HG03095 (cell line): ENCODE results near the gene DCHS1.

Experiments
- ATAC-seq: cut with Tn5 transposase; IDR thresholded peaks from one replicate; pipeline ENCODE4 v1.9.1; 2021; ENCODE audit warnings: moderate library complexity; ENCODE audit not compliant: unreplicated experiment

Gene DCHS1

GRCh38 chr11:6674219-6674597, 18.6 kb upstream of the DCHS1 start:
- no peak for ATAC-seq

- ATAC-seq, result no peak
Observed at GRCh38 chr11:6673523-6674218, 18.1 kb upstream of the DCHS1 start.

- no peak for ATAC-seq
Observed at GRCh38 chr11:6671991-6672390, 16.4 kb upstream of the DCHS1 start.

DNA sequence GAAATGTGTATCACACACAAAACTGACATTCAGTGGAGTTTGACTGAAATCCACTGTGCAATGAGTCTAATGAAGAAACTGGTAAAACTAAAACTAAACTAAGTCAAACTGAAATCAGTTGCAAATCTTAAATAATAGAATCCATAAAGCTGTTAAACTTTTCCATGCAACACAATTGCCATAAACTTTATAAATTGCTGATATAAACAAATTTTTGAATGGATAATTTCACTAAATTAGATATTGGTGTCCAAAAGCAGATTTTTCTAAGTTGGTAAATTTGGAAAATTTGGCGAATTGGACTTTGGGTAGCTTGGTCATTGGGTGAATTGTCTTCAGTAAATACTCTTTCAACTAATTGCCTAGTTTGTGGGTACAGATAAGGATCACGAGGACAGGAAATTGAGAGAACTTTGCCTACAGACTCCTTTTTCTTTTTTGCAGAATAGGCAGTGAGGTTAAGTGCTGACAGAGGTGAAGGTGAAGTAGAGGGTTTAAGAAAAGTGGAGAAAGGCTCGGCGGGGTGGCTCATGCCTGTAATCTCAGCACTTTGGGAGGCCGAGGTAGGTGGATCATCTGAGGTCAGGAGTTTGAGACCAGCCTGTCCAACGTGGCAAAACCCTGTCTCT, 14.7 kb upstream of the DCHS1 start:
- no peak for ATAC-seq

GRCh38 chr11:6667733-6668374, 12.2 kb upstream of the DCHS1 start:
- peak; percentile 75 for ATAC-seq

DNA sequence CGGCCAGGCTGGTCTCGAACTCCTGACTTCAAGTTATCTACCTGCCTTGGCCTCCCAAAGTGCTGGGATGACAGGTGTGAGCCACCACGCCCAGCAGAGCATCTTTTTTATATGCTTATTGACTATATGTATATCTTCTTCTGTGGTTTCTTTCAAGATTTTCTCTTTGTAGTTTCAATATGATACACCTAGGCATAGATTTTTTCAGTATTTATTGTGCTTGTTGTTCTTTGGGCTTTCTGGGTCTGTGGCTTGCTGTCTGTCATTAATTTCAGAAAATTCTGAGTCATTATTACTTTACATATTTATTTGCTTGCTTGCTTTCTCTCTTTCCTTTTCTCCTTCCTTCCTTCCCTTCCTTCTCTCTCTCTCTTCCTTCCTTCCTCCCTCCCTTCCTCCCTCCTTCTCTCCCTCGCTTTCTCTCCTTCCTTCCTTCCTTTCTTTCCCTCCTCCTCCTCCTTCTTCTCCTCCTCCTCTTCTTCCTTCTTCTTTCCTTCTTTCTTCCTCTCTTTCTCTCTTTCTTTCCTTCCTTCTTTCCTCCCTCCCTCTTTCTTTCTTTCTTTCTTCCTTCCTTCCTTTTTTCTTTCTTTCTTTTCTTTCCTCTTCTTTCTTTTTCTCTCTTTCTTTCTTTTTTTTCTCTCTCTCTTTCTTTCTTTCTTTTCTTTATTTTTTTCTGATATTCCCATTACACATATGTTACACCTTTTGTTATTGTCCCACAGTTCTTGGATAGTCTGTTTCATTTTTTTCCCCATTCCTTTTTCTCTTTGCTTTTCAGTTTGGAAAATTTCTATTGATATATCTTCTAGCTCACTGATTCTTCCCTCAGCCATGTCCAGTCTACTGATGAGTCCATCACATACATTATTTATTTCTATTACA, 10.9 kb upstream of the DCHS1 start:
- ATAC-seq, result no peak

DNA sequence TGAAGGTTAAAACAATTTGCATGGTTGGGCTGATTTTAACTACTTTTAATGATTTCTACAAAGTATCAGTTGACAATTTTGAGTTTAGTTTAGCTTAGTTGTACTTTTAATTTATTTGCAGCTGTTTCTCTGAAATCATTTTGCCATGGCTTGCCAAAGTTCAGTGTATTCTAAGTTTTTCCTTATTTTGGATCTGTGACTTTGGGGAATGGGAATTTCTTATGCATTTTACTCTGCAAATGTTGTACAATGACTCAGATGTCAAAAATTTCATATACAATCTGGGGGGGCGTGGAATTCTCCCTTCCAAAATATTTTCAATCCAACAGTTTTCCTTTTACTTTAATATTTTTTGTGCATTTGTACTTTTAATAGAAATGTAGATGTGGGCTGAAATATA, 8.9 kb upstream of the DCHS1 start:
- ATAC-seq, result no peak

GRCh38 chr11:6663794-6664469, 8.3 kb upstream of the DCHS1 start:
- ATAC-seq, result no peak

- ATAC-seq, result no peak
Observed at GRCh38 chr11:6660712-6661111, 5.1 kb upstream of the DCHS1 start.

GRCh38 chr11:6658647-6659046, 3.0 kb upstream of the DCHS1 start:
- ATAC-seq, result no peak

DNA sequence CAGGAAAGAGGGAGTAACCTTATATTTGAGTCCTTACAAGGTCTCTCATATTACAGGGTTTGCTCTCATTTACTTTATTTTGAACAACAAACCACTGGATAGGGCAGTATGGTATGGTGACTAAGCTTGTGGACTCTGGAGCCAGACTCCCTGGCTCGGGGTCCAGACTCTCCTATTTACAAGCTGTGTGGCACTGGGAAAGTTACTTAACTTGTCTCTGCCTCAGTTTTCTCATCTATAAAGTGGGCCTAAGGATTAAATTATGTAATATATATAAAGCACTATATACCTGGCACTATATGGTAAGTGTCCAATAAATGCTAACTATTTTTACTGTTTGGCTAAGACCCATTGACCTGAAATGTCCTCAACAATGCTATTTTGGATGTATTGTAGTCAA, 1.7 kb upstream of the DCHS1 start:
- no peak for ATAC-seq

- ATAC-seq, result no peak
Observed at GRCh38 chr11:6656936-6657335, 1.3 kb upstream of the DCHS1 start.

GRCh38 chr11:6656584-6656915, 941 bp upstream of the DCHS1 start:
- ATAC-seq, result no peak

DNA sequence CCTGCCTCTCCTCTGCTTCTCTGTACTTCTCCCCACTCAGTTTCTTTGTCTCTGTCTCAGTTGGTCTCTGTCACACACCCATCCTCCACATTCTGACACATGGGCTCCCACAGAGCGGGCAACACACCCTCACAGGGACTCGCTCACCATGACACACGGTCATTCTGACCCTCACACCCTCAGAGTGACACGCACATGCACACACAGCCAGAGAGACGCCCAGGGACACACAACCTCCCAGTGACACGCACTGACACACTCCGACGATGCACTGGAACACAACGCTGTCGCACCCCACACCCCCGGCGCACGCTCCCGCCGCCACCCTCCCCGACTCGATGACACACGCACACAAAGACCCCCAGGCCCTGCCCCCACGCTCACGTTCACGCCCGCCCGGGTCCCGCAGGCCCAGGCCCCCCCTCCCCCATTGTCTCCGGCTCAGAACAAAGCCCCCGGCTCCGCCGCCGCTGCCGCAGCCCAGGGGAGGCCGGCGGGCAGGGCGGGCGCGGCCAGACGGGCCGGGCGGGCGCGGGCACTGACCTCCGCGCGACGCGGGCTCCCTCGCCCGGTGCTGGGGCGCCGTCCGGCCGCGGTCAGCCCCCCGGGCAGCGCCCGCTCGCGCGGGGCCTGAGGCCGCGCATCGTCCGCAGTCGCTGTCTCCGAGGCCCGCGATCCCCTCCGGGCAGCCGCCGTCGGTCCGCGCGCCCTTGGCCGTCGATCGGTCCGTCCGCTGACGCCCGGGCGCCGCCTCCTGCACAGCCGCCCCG, 404 bp downstream of the DCHS1 start:
- ATAC-seq, result no peak

GRCh38 chr11:6654281-6655019, 1.2 kb downstream of the DCHS1 start:
- ATAC-seq, result no peak

DNA sequence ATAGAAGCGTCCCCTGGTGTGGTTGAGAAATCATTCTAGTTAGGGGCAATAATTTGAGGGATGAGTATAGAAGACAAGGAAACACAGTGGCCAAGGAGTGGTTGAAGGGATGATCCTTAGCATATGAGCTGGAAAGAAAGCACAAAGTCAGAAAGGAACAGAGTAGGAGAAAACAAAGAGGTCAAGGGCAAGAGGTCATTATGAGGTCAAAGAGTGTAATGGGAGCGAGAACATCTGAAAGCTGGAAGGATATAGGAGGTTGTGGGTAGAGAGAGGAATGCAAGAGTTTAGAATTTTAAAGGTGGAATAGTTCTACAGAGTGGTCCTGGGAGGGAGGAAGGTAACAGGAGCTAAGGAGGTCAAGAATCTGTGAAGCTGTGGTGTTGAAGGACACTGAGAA, 2.0 kb downstream of the DCHS1 start:
- ATAC-seq, result no peak

DNA sequence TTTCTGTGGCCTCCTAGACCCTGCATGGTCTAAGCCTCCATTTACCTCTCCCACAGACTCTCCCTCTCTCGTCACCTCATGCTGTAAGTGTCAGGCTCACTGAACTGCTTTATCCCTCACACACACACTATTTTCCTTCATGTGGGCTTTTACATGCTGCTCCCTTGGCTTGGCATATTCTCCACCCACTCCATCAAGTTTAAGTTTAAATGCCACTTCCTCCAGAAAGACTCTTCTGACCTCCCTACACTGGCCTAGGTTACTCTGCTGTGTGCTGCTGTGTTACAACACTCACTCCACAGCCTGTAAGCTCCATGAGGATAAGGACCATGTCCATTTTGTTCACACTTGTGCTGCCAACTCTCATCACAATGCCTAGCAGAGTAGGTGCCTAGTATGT, 2.5 kb downstream of the DCHS1 start:
- no peak for ATAC-seq

DNA sequence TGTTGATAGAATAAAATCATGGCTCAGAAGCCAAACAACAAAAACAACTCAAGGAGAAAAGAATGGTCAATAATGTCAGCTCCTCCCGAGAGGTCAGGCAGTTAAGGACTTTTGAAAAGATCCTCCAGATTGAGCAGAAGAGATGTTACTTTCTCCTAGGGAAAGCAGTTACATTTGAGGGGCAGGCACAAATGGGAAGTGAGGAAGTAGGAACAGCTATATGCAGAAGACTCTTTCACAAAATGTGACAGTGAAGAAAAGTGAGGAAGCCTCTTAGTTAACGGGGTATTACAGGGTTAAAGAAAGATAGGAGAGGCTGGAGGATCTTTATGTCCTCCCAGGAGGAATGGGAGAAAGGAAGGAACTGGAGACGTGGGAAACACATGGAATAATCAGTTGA, 3.4 kb downstream of the DCHS1 start:
- no peak for ATAC-seq

DNA sequence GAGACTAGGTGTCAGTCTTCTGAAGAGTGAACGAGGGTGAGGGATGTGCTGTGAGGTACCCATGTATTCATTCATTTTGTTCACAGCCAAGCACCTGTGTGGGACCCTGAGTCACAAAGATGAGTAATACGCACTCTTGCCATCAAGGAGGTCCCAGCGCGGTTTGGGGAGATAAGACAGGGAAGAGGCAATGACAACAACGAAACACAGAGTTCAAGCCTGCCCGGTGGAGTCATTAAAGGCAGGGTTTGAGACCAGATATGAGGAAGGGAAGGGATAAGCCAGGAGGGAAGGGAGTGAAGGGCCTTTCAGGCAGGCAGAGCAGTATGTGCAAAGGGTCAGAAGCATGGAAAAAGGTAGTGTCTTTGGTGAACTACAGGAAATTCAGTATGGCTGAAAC, 4.6 kb downstream of the DCHS1 start:
- ATAC-seq, result no peak

DNA sequence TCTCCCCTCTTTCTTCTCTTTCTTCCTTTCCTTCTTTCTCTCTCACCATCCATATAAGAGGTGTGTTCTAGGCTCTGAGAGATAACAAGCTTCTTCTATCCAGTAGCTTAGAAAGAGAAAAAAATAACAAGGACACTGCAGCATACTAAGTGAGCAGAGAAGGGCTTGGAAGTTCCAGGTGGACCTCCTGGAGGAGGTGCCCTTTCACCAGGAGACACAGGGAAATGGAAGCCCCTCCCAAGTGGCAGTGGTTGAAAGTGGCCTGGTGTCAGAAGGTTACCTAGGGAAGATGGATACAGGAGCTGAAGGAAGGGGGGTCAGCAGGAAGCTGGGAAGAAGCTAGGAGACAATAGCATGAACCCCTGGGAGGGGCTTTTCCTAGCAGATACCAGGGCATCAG, 5.5 kb downstream of the DCHS1 start:
- ATAC-seq, result no peak
